H9 (cell line): ENCODE measurements around the gene KRT80. TPM values are rescaled to one million over a fixed set of nuclear protein-coding genes. Genes with fewer than 3 reads are reported as not detected.
A peak's percentile ranks its signal among the peaks of the same experiment; 100 is the strongest.

Experiments
- DNase-seq: peaks from one replicate; pipeline ENCODE4 v3.0.0-alpha.2; 2017
- H2AFZ ChIP-seq: one replicate; pipeline ENCODE4 v1.6.1; 2013; ENCODE audit warnings: mild to moderate bottlenecking, low read length, control low read depth, moderate library complexity
- H2AK5ac ChIP-seq: 2 replicates; pipeline ENCODE4 v1.6.1; 2013; ENCODE audit warnings: low read length, control low read depth, mixed read lengths; ENCODE audit not compliant: insufficient read length
- H2BK120ac ChIP-seq: one replicate; pipeline ENCODE4 v1.6.1; 2013; ENCODE audit warnings: low read depth, mild to moderate bottlenecking, low read length, control low read depth, inconsistent platforms; ENCODE audit not compliant: poor library complexity, severe bottlenecking
- H2BK12ac ChIP-seq: 2 replicates; pipeline ENCODE4 v1.6.1; 2013; ENCODE audit warnings: low read length, control low read depth, mixed read lengths, low read depth; ENCODE audit not compliant: insufficient read length
- H2BK15ac ChIP-seq: 2 replicates; pipeline ENCODE4 v1.6.1; 2013; ENCODE audit warnings: low read depth, low read length, control low read depth
- H2BK20ac ChIP-seq: one replicate; pipeline ENCODE4 v1.6.1; 2013; ENCODE audit warnings: low read depth, mild to moderate bottlenecking, low read length, control low read depth, inconsistent platforms; ENCODE audit not compliant: poor library complexity, severe bottlenecking
- H2BK5ac ChIP-seq: 2 replicates; pipeline ENCODE4 v1.6.1; 2013; ENCODE audit warnings: low read length, control low read depth, mixed read lengths; ENCODE audit not compliant: insufficient read length
- H3K14ac ChIP-seq: 2 replicates; pipeline ENCODE4 v1.6.1; 2013; ENCODE audit warnings: low read length, control low read depth; ENCODE audit not compliant: insufficient read depth
- H3K18ac ChIP-seq: 2 replicates; pipeline ENCODE4 v1.6.1; 2013; ENCODE audit warnings: low read depth, mild to moderate bottlenecking, mixed read lengths, low read length, control low read depth; ENCODE audit not compliant: insufficient read length
- H3K23ac ChIP-seq: 2 replicates; pipeline ENCODE4 v1.6.1; 2013; ENCODE audit warnings: low read length, control low read depth, mixed read lengths, low read depth; ENCODE audit not compliant: insufficient read length
- H3K23me2 ChIP-seq: 2 replicates; pipeline ENCODE4 v1.6.1; 2013; ENCODE audit warnings: low read depth, mild to moderate bottlenecking, mixed read lengths, low read length, control low read depth; ENCODE audit not compliant: insufficient read length, poor library complexity, severe bottlenecking
- H3K27ac ChIP-seq: 2 replicates; pipeline ENCODE4 v1.5.1; 2013; ENCODE audit warnings: low read length, control low read depth, mixed read lengths, low read depth; ENCODE audit not compliant: insufficient read length
- H3K27me3 ChIP-seq: 2 replicates; pipeline ENCODE4 v1.6.1; 2013; ENCODE audit warnings: low read length, control low read depth, inconsistent platforms; ENCODE audit not compliant: insufficient read depth
- H3K4ac ChIP-seq: 2 replicates; pipeline ENCODE4 v1.6.1; 2013; ENCODE audit warnings: low read depth, mild to moderate bottlenecking, control low read depth, inconsistent platforms, low read length, moderate library complexity
- H3K4me1 ChIP-seq: 2 replicates; pipeline ENCODE4 v1.6.1; 2013; ENCODE audit warnings: low read length, control low read depth, inconsistent platforms; ENCODE audit not compliant: insufficient read depth
- H3K4me2 ChIP-seq: 2 replicates; pipeline ENCODE4 v1.6.1; 2013; ENCODE audit warnings: low read length, control low read depth, mixed read lengths; ENCODE audit not compliant: insufficient read length, insufficient read depth
- H3K56ac ChIP-seq: 2 replicates; pipeline ENCODE4 v1.6.1; 2013; ENCODE audit warnings: low read depth, mild to moderate bottlenecking, mixed read lengths, low read length, control low read depth; ENCODE audit not compliant: insufficient read length
- H3K79me1 ChIP-seq: 2 replicates; pipeline ENCODE4 v1.6.1; 2013; ENCODE audit warnings: low read depth, mild to moderate bottlenecking, moderate library complexity, low read length, control low read depth, inconsistent platforms; ENCODE audit not compliant: insufficient read depth, poor library complexity, severe bottlenecking
- H3K79me2 ChIP-seq: 2 replicates; pipeline ENCODE4 v1.6.1; 2013; ENCODE audit warnings: low read length, control low read depth, inconsistent platforms; ENCODE audit not compliant: insufficient read depth
- H3K9ac ChIP-seq: 2 replicates; pipeline ENCODE4 v1.6.1; 2013; ENCODE audit warnings: low read length, control low read depth, mixed read lengths; ENCODE audit not compliant: insufficient read length; ENCODE audit errors: extremely low read depth
- H3K9me3 ChIP-seq: one replicate; pipeline ENCODE4 v1.6.1; 2013; ENCODE audit warnings: low read depth, low read length, inconsistent platforms; ENCODE audit not compliant: control insufficient read depth
- H3T11ph ChIP-seq: one replicate; pipeline ENCODE4 v1.6.1; 2013; ENCODE audit warnings: mild to moderate bottlenecking, low read length, control low read depth, inconsistent platforms
- H4K20me1 ChIP-seq: one replicate; pipeline ENCODE4 v1.6.1; 2013; ENCODE audit not compliant: control insufficient read depth, insufficient read length, insufficient read depth
- H4K5ac ChIP-seq: 2 replicates; pipeline ENCODE4 v1.6.1; 2013; ENCODE audit warnings: low read depth, mild to moderate bottlenecking, mixed read lengths, low read length, control low read depth; ENCODE audit not compliant: insufficient read length
- H4K8ac ChIP-seq: replicated peaks from 2 replicates; pipeline ENCODE4 v1.6.1; 2013; ENCODE audit warnings: low read length, control low read depth, mixed read lengths, low read depth; ENCODE audit not compliant: insufficient read length
- H4K91ac ChIP-seq: 2 replicates; pipeline ENCODE4 v1.6.1; 2013; ENCODE audit warnings: low read depth, mild to moderate bottlenecking, moderate library complexity, mixed read lengths, low read length, control low read depth; ENCODE audit not compliant: insufficient read length
- H3K27ac Mint-ChIP-seq, 3 experiments: 2 replicates in 2 of 3; 3 replicates in 1 of 3; pipeline ENCODE4 v1.8.0; 2020 to 2021; ENCODE audit warnings: mixed read lengths in 3 of 3, mild to moderate bottlenecking in 1 of 3, moderate library complexity in 1 of 3
- H3K27me3 Mint-ChIP-seq: 2 replicates; pipeline ENCODE4 v1.8.0; 2021; ENCODE audit warnings: low read depth, mild to moderate bottlenecking, moderate library complexity, mixed read lengths
- H3K36me3 Mint-ChIP-seq, 3 experiments: 2 replicates in 2 of 3; 3 replicates in 1 of 3; pipeline ENCODE4 v1.8.0; 2020 to 2021; ENCODE audit warnings: low read depth in 3 of 3, mixed read lengths in 3 of 3; ENCODE audit not compliant: insufficient read depth in 1 of 3
- H3K4me1 Mint-ChIP-seq, 2 experiments: 2 replicates each; pipeline ENCODE4 v1.8.0; 2020; ENCODE audit warnings: mixed read lengths in 2 of 2
- H3K4me3 Mint-ChIP-seq, 2 experiments: 2 replicates in 1 of 2; 3 replicates in 1 of 2; pipeline ENCODE4 v1.8.0; 2020 to 2021; ENCODE audit warnings: mild to moderate bottlenecking in 2 of 2, mixed read lengths in 2 of 2, moderate library complexity in 1 of 2
- H3K9me3 Mint-ChIP-seq, 2 experiments: 2 replicates in 1 of 2; 3 replicates in 1 of 2; pipeline ENCODE4 v1.8.0; 2020; ENCODE audit warnings: mild to moderate bottlenecking in 2 of 2, mixed read lengths in 2 of 2, moderate library complexity in 1 of 2
- WGBS: extraction: QIAGEN DNeasy Blood & Tissue Kit; methylation state at CpG from one replicate; pipeline ENCODE4 v1.1.7; 2013; ENCODE audit warnings: missing lambda C conversion rate, low lambda C conversion rate, mixed read lengths; ENCODE audit not compliant: insufficient read length; ENCODE audit errors: extremely low coverage; 5-methylcytosine and 5-hydroxymethylcytosine counted together
- total RNA-seq: library from RNA; stranded (reverse); gene quantifications from 2 replicates; pipeline ENCODE4 v1.2.1, GENCODE V29; 2021
- TF ChIP-seq, protein P1 (sequence below): fragments of 200-600 bp; sonication (generic); conservative IDR thresholded peaks from 3 replicates; pipeline ENCODE4 v1.8.0; 2021; ENCODE audit warnings: antibody characterized with exemption, mild to moderate bottlenecking

The KRT80 gene
- total RNA-seq, 1 experiment from 2014 or later, result not detected

DNA sequence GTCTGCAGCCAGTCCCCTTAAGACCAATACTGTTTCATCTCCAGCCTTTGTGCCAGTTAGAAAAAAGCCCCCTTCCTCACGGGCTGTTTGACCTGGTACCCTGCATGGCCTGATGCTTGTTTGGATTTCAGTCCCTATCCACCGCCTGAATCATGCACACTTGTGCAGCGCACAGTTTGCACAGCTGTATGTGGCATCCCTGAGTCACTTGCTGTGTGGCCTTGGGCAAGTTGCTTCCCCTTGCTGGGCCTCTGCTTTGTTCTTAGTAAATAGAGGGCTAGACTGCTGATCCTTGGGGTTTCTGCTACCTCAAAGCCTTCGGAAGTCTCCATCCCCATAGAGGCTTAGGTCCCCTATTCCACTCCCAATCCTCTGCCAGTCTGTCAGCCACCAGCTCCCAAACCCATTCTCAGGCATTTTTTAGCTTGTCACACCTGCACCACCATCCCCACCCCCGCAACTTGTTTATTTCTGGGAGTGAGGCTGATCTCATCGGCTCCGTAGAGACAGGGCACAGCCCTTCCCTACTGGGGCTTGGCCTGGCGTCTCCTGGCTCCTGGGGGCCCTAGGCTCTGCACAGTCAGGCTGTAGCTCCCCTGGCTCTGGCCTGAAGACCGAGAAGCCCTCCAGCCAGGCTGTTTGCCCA, 8.8 kb downstream of the KRT80 start:
- Histone ChIP-seq H2AFZ (no peak overlapping the region), H4K91ac (no peak overlapping the region), H2BK12ac (no peak overlapping the region), H3K79me2 (no peaks in the 10 kb centered on the region), H3K27ac (no peak overlapping the region), H3K23ac (no peak overlapping the region), H3K4me2 (no peak overlapping the region), H3K14ac (no peak overlapping the region), H3K56ac (no peak overlapping the region), H3K9me3 (no peaks in the 10 kb centered on the region), H2BK5ac (no peak overlapping the region), H3K4me1 (peaks cover 2% of the 10 kb centered on the region; the same call in 1 of the 2 replicates), H4K8ac (no peak overlapping the region), H3K4ac (no peak overlapping the region), H3K79me1 (no peaks in the 10 kb centered on the region), H3K23me2 (no peaks in the 10 kb centered on the region), H4K5ac (no peak overlapping the region), H2BK120ac (no peak overlapping the region), H3T11ph (no peak overlapping the region), H3K18ac (peak overlapping the region; percentile 58), H2BK20ac (no peak overlapping the region), H3K9ac (no peak overlapping the region), H4K20me1 (no peaks in the 10 kb centered on the region), H3K27me3 (no peaks in the 10 kb centered on the region), H2AK5ac (no peak overlapping the region), H2BK15ac (no peak overlapping the region)
- WGBS, result no CpG with 5 or more reads among the region's 9 CpGs
- DNase-seq, result no peak
- Mint-ChIP-seq H3K4me3 (no peak overlapping the region; a peak in 1 of 5 replicates), H3K4me1 (peaks cover 40 to 55% of the 10 kb centered on the region in 2 experiments), H3K27ac (peak overlapping the region in 1 of 3 experiments; percentile 68; a peak in 2 of 7 replicates), H3K27me3 (peaks cover 16% of the 10 kb centered on the region), H3K9me3 (no peaks in the 10 kb centered on the region; a peak in 1 of 5 replicates), H3K36me3 (no peaks in the 10 kb centered on the region)
- TF ChIP-seq, protein P1, sequence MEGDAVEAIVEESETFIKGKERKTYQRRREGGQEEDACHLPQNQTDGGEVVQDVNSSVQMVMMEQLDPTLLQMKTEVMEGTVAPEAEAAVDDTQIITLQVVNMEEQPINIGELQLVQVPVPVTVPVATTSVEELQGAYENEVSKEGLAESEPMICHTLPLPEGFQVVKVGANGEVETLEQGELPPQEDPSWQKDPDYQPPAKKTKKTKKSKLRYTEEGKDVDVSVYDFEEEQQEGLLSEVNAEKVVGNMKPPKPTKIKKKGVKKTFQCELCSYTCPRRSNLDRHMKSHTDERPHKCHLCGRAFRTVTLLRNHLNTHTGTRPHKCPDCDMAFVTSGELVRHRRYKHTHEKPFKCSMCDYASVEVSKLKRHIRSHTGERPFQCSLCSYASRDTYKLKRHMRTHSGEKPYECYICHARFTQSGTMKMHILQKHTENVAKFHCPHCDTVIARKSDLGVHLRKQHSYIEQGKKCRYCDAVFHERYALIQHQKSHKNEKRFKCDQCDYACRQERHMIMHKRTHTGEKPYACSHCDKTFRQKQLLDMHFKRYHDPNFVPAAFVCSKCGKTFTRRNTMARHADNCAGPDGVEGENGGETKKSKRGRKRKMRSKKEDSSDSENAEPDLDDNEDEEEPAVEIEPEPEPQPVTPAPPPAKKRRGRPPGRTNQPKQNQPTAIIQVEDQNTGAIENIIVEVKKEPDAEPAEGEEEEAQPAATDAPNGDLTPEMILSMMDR, result no peak
